ENCODE data around the gene FGFR2. TPM values are rescaled to one million over a fixed set of nuclear protein-coding genes. Genes with fewer than 3 reads are reported as not detected.

Gene FGFR2
- total RNA-seq, 1 donor from 2014 or later = 58.4 TPM

DNA sequence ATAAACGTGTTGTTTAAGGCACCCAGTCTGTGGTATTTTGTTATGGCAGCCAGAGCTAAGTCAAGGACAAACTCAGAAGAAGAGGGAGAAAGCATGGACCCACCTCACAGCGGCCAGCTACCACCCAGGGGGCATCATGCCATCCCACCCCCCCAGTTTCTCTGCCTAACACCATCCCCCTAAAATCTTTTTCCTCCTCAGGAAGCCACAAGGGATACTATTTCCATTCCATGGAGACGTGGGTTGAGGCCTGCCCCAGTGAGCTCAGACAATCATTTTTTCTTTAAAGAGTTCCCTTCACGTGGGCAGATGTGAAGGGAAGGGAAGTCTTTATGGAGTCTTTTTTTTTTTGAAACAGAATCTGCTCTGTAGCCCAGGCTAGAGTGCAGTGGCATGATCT lies 131.8 kb downstream of the FGFR2 start:
- H3K36me3 Mint-ChIP-seq (ENCODE audit: low read depth) = no peaks in the 10 kb centered on the region
- H3K4me3 Mint-ChIP-seq = no peak overlapping the region
- no peak overlapping the region for H3K27ac Mint-ChIP-seq (ENCODE audit: unreplicated experiment)
- no peak for DNase-seq (ENCODE audit: low read depth, low spot score)
- H3K27me3 Mint-ChIP-seq (ENCODE audit: low read depth) = peaks cover 17% of the 10 kb centered on the region
- no peaks in the 10 kb centered on the region for H3K9me3 Mint-ChIP-seq
- peaks cover 15% of the 10 kb centered on the region for H3K4me1 Mint-ChIP-seq
- no peak for TF ChIP-seq CTCF (conservative IDR thresholded peaks at IDR 0.05)

DNA sequence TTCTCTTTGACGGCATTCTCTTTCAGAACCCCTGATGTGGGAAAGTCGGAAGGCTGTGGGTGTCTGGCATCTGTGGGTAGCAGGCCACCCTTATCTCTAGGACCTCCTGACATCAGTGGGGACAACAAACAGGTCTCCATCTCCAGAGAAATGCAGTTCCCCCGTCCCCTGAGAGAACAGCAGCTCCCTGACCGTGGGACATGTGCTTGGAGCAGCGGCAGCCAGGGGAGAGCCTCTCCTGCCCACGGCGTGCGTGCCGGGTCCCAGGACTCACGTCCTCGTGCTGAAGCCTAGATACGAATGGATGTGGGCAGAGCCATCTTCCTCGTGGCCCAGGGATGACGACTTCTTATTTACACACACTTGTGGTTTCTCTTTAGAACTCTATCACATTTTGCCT lies 133.0 kb downstream of the FGFR2 start:
- no peaks in the 10 kb centered on the region for H3K36me3 Mint-ChIP-seq (ENCODE audit: low read depth)
- no peak overlapping the region for H3K27ac Mint-ChIP-seq (ENCODE audit: unreplicated experiment)
- DNase-seq (ENCODE audit: low read depth, low spot score) = no peak

DNA sequence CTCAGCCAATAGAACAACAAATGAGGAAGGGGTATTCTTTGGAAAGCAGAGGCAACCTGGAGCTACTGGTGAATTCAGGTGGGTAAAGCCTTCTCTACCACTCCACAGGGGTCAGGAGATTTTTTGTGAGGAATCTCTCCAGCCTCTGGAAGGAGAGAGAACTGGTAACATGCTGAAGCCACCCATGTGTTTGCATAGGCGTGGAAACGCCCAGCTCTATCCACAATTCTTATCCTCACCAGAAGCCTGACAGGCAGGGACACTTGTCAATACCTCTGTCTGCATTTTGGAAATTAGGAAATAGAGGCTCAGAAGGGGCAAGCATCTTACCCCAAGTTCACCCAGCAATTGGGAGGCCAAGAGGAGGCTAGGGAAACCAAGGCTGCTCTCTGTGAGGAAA lies 133.7 kb downstream of the FGFR2 start:
- TF ChIP-seq CTCF (conservative IDR thresholded peaks at IDR 0.05) = no peak
- H3K36me3 Mint-ChIP-seq (ENCODE audit: low read depth) = no peaks in the 10 kb centered on the region
- no peak for DNase-seq (ENCODE audit: low read depth, low spot score)
- no peaks in the 10 kb centered on the region for H3K9me3 Mint-ChIP-seq
- H3K4me1 Mint-ChIP-seq = peaks cover 5% of the 10 kb centered on the region
- H3K27me3 Mint-ChIP-seq (ENCODE audit: low read depth) = peaks cover 15% of the 10 kb centered on the region
- no peak overlapping the region for H3K27ac Mint-ChIP-seq (ENCODE audit: unreplicated experiment)
- no peak overlapping the region for H3K4me3 Mint-ChIP-seq

More for the DNA sequence above, 133.0 kb downstream of the FGFR2 start:
- peaks cover 15% of the 10 kb centered on the region for H3K27me3 Mint-ChIP-seq (ENCODE audit: low read depth)
- no peak overlapping the region for H3K4me3 Mint-ChIP-seq
- no peak for TF ChIP-seq CTCF (conservative IDR thresholded peaks at IDR 0.05)
- H3K9me3 Mint-ChIP-seq = no peaks in the 10 kb centered on the region
- peaks cover 12% of the 10 kb centered on the region for H3K4me1 Mint-ChIP-seq

DNA sequence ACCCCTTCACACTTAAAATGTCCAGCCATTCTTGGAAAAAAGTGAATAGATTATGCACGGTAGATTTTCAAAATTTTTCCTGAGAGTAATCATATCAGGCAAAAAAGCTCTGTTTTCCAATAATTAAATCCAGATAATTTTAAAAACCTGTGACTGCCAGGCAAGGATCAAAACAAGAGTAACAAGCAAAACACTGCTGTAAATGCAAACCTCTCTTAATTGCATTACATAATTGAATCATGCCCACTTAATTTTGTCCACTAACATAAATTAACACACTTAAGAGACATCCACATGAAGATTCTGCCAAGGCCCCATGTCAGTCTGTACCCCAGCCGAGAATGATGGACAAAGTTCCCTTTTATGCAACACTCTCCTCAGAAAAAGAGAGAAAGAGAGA lies 135.3 kb downstream of the FGFR2 start:
- H3K4me3 Mint-ChIP-seq = no peak overlapping the region
- DNase-seq (ENCODE audit: low read depth, low spot score) = no peak
- H3K4me1 Mint-ChIP-seq = no peaks in the 10 kb centered on the region
- H3K36me3 Mint-ChIP-seq (ENCODE audit: low read depth) = no peaks in the 10 kb centered on the region
- no peak for TF ChIP-seq CTCF (conservative IDR thresholded peaks at IDR 0.05)
- no peak overlapping the region for H3K27ac Mint-ChIP-seq (ENCODE audit: unreplicated experiment)
- no peaks in the 10 kb centered on the region for H3K9me3 Mint-ChIP-seq
- H3K27me3 Mint-ChIP-seq (ENCODE audit: low read depth) = peaks cover 15% of the 10 kb centered on the region

DNA sequence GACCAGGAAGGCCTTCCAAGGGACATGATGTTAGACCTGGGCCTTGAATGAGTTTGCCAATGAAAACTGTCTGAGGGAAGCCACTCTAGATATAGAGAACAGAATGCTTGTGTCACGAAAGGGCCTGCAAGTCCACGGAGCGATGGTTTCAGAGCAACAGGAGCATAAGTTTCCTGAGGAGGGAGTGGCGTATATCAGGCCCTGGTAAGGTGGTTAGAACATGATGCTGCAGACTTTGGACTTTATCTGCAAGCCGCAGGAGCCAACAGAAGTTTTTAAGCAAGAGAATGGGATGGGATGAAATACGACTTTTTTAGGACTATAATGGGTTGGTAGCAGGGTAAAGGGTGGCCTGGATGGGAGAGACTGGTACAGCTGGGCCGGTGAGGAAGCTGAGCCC lies 136.0 kb downstream of the FGFR2 start:
- no peaks in the 10 kb centered on the region for H3K9me3 Mint-ChIP-seq

More for the DNA sequence above, 136.0 kb downstream of the FGFR2 start:
- Mint-ChIP-seq H3K4me3 (no peak overlapping the region), H3K27ac (ENCODE audit: unreplicated experiment) (no peak overlapping the region), H3K36me3 (ENCODE audit: low read depth) (no peaks in the 10 kb centered on the region), H3K4me1 (no peaks in the 10 kb centered on the region), H3K27me3 (ENCODE audit: low read depth) (peaks cover 13% of the 10 kb centered on the region)
- no peak for TF ChIP-seq CTCF (conservative IDR thresholded peaks at IDR 0.05)
- DNase-seq (ENCODE audit: low read depth, low spot score) = no peak

Measured in neural crest cell (in vitro differentiated cells).